ENCODE measurements around the gene LETMD1.

The LETMD1 gene

GRCh38 chr12:51055060-51055459, 6.9 kb downstream of the LETMD1 start:
- Histone ChIP-seq H3K9me3 (ENCODE audit: insufficient read depth, low read length, severe bottlenecking) (no peaks in the 10 kb centered on the region), H3K4me1 (ENCODE audit: insufficient read depth, low read length) (peaks cover 12% of the 10 kb centered on the region), H3K4me2 (ENCODE audit: insufficient read depth, low read length) (no peak overlapping the region), H4K20me1 (ENCODE audit: insufficient read depth, low read length) (no peaks in the 10 kb centered on the region; the same call in 1 of the 2 replicates), H3K4me3 (ENCODE audit: low read depth in 1 of 2, low read length in 2 of 2) (no peak overlapping the region), H2AFZ (ENCODE audit: low read depth, low read length) (no peak overlapping the region), H3K27ac (ENCODE audit: low read length) (no peak overlapping the region), H3K27me3 (ENCODE audit: insufficient read depth, low read length, poor library complexity) (no peaks in the 10 kb centered on the region), H3K79me2 (ENCODE audit: insufficient read depth, low read length) (peaks cover 9% of the 10 kb centered on the region; the same call in 1 of the 2 replicates), H3K9ac (ENCODE audit: low read depth, low read length) (no peak overlapping the region), H3K36me3 (ENCODE audit: insufficient read depth, low read length) (peaks cover 76% of the 10 kb centered on the region)
- ATAC-seq (ENCODE audit: insufficient read depth, low read depth) (no peak), DNase-seq (no peak)
- TF ChIP-seq, protein P1, sequence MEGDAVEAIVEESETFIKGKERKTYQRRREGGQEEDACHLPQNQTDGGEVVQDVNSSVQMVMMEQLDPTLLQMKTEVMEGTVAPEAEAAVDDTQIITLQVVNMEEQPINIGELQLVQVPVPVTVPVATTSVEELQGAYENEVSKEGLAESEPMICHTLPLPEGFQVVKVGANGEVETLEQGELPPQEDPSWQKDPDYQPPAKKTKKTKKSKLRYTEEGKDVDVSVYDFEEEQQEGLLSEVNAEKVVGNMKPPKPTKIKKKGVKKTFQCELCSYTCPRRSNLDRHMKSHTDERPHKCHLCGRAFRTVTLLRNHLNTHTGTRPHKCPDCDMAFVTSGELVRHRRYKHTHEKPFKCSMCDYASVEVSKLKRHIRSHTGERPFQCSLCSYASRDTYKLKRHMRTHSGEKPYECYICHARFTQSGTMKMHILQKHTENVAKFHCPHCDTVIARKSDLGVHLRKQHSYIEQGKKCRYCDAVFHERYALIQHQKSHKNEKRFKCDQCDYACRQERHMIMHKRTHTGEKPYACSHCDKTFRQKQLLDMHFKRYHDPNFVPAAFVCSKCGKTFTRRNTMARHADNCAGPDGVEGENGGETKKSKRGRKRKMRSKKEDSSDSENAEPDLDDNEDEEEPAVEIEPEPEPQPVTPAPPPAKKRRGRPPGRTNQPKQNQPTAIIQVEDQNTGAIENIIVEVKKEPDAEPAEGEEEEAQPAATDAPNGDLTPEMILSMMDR (IDR thresholded peaks at IDR 0.05; ENCODE audit: borderline replicate concordance, extremely low read depth, low read length, poor library complexity, severe bottlenecking), result no peak
- TF ChIP-seq EZH2 (IDR thresholded peaks at IDR 0.05; ENCODE audit: borderline replicate concordance, low read depth, low read length, severe bottlenecking), result no peak

GRCh38 chr12:51056242-51056641, 8.1 kb downstream of the LETMD1 start:
- no peak overlapping the region for H3K4me2 ChIP-seq (ENCODE audit: insufficient read depth, low read length)
- no peaks in the 10 kb centered on the region for H3K9me3 ChIP-seq (ENCODE audit: insufficient read depth, low read length, severe bottlenecking)
- DNase-seq (no peak), ATAC-seq (ENCODE audit: insufficient read depth, low read depth) (no peak)
- H3K4me1 ChIP-seq (ENCODE audit: insufficient read depth, low read length), result peaks cover 6% of the 10 kb centered on the region
- H3K79me2 ChIP-seq (ENCODE audit: insufficient read depth, low read length), result peaks cover 4% of the 10 kb centered on the region; the same call in 1 of the 2 replicates
- no peaks in the 10 kb centered on the region for H3K27me3 ChIP-seq (ENCODE audit: insufficient read depth, low read length, poor library complexity)
- no peak overlapping the region for H3K27ac ChIP-seq (ENCODE audit: low read length)
- H4K20me1 ChIP-seq (ENCODE audit: insufficient read depth, low read length), result no peaks in the 10 kb centered on the region; the same call in 1 of the 2 replicates
- H3K4me3 ChIP-seq (ENCODE audit: low read depth in 1 of 2, low read length in 2 of 2), result no peak overlapping the region
- TF ChIP-seq, protein P1 (IDR thresholded peaks at IDR 0.05; ENCODE audit: borderline replicate concordance, extremely low read depth, low read length, poor library complexity, severe bottlenecking), result no peak
- TF ChIP-seq EZH2 (IDR thresholded peaks at IDR 0.05; ENCODE audit: borderline replicate concordance, low read depth, low read length, severe bottlenecking), result no peak
- no peak overlapping the region for H3K9ac ChIP-seq (ENCODE audit: low read depth, low read length)
- H2AFZ ChIP-seq (ENCODE audit: low read depth, low read length), result no peak overlapping the region
- peaks cover 82% of the 10 kb centered on the region for H3K36me3 ChIP-seq (ENCODE audit: insufficient read depth, low read length)

- H3K27me3 ChIP-seq (ENCODE audit: insufficient read depth, low read length, poor library complexity), result no peaks in the 10 kb centered on the region
- no peak for DNase-seq
Observed at GRCh38 chr12:51059086-51059485, 11.0 kb downstream of the LETMD1 start.

More at GRCh38 chr12:51059086-51059485, 11.0 kb downstream of the LETMD1 start:
- no peaks in the 10 kb centered on the region for H3K9me3 ChIP-seq (ENCODE audit: insufficient read depth, low read length, severe bottlenecking)
- no peak overlapping the region for H3K27ac ChIP-seq (ENCODE audit: low read length)
- peaks cover 88% of the 10 kb centered on the region for H3K36me3 ChIP-seq (ENCODE audit: insufficient read depth, low read length)
- no peak overlapping the region for H3K9ac ChIP-seq (ENCODE audit: low read depth, low read length)
- no peak overlapping the region for H3K4me2 ChIP-seq (ENCODE audit: insufficient read depth, low read length)
- no peak overlapping the region for H2AFZ ChIP-seq (ENCODE audit: low read depth, low read length)
- no peaks in the 10 kb centered on the region for H3K79me2 ChIP-seq (ENCODE audit: insufficient read depth, low read length)
- no peaks in the 10 kb centered on the region for H3K4me1 ChIP-seq (ENCODE audit: insufficient read depth, low read length)
- H4K20me1 ChIP-seq (ENCODE audit: insufficient read depth, low read length), result 0 out of 2 replicates have a peak, but pooled peaks cover 6% of the 10 kb centered on the region
- TF ChIP-seq, protein P1 (IDR thresholded peaks at IDR 0.05; ENCODE audit: borderline replicate concordance, extremely low read depth, low read length, poor library complexity, severe bottlenecking), result no peak
- no peak for TF ChIP-seq EZH2 (IDR thresholded peaks at IDR 0.05; ENCODE audit: borderline replicate concordance, low read depth, low read length, severe bottlenecking)
- H3K4me3 ChIP-seq (ENCODE audit: low read depth in 1 of 2, low read length in 2 of 2), result no peak overlapping the region
- ATAC-seq (ENCODE audit: insufficient read depth, low read depth), result no peak

Data from DND-41 (cell line).